HEK293 (cell line): ENCODE results near the gene MRPL45.
A peak's percentile ranks its signal among the peaks of the same experiment; 100 is the strongest.
"Not testable (repeated sequence)": the region's sequence is repeated elsewhere in the genome, so short reads cannot be mapped to it uniquely, and the experiment has no call there.

Experiments
- CTCF ChIA-PET: fragments of 350-600 bp; formaldehyde crosslinking; extraction: SDS; loops from one replicate; lab custom pipeline; 2021; ENCODE audit warnings: antibody characterized with exemption; lab: Yijun Ruan, JAX
- POLR2A ChIA-PET: fragments of 300-600 bp; formaldehyde crosslinking; extraction: SDS; loops from one replicate; lab custom pipeline; 2020; ENCODE audit warnings: antibody characterized with exemption, inconsistent platforms; lab: Yijun Ruan, JAX
- H3K27ac ChIP-seq: fragments of 200-500 bp; sonication (Bioruptor generic); 2 replicates; pipeline ENCODE4 v1.5.1; 2014; ENCODE audit warnings: low read depth, low read length, control low read depth, inconsistent platforms; ENCODE audit errors: extremely low read depth
- H3K36me3 ChIP-seq, 2 experiments: fragments of 200-500 bp in 1 of 2; sonication (Bioruptor generic) in 1 of 2; 1 replicate in 1 of 2; 2 replicates in 1 of 2; pipeline ENCODE4 v1.5.1; 2014 to 2017; ENCODE audit warnings: inconsistent platforms in 2 of 2, low read length in 2 of 2; ENCODE audit not compliant: control insufficient read depth in 2 of 2, insufficient read depth in 1 of 2
- H3K4me1 ChIP-seq: fragments of 200-500 bp; sonication (Bioruptor generic); 2 replicates; pipeline ENCODE4 v1.5.1; 2014; ENCODE audit warnings: mild to moderate bottlenecking, low read length, inconsistent platforms; ENCODE audit not compliant: control insufficient read depth, insufficient read depth
- H3K4me3 ChIP-seq: 2 replicates; pipeline ENCODE4 v1.5.1; 2011; ENCODE audit warnings: low read depth, mild to moderate bottlenecking, control low read depth, low read length, moderate library complexity
- H3K9me3 ChIP-seq: fragments of 200-500 bp; sonication (Bioruptor generic); 2 replicates; pipeline ENCODE4 v1.5.1; 2014; ENCODE audit warnings: low read depth, low read length, inconsistent platforms; ENCODE audit not compliant: control insufficient read depth, insufficient read depth
- ATF2 ChIP-seq: fragments of 450-650 bp; formaldehyde crosslinking; IDR thresholded peaks from 2 replicates; pipeline ENCODE4 v1.5.1; 2016; ENCODE audit warnings: missing biosample characterization, missing genetic modification characterization, low read depth
- SP7 ChIP-seq: fragments of 450-650 bp; formaldehyde crosslinking; IDR thresholded peaks from 2 replicates; pipeline ENCODE4 v1.5.1; 2016; ENCODE audit warnings: missing biosample characterization, missing genetic modification characterization
- ZBTB17 ChIP-seq: fragments of 450-650 bp; formaldehyde crosslinking; IDR thresholded peaks from 2 replicates; pipeline ENCODE4 v1.5.1; 2016; ENCODE audit warnings: missing biosample characterization, missing genetic modification characterization
- ZNF600 ChIP-seq: fragments of 450-650 bp; formaldehyde crosslinking; IDR thresholded peaks from 2 replicates; pipeline ENCODE4 v1.5.1; 2016; ENCODE audit warnings: missing biosample characterization, missing genetic modification characterization
- ZNF629 ChIP-seq: fragments of 450-650 bp; formaldehyde crosslinking; IDR thresholded peaks from 2 replicates; pipeline ENCODE4 v1.5.1; 2017; ENCODE audit warnings: missing biosample characterization, missing genetic modification characterization
- TF ChIP-seq, protein P1 (sequence below): fragments of 450-650 bp; formaldehyde crosslinking; IDR thresholded peaks from 2 replicates; pipeline ENCODE4 v1.5.1; 2016; ENCODE audit warnings: missing biosample characterization, missing genetic modification characterization

Gene MRPL45

GRCh38 chr17:38266571-38266970 is 30.4 kb upstream of the MRPL45 start:
- H3K36me3 ChIP-seq, CTCF ChIA-PET, H3K27ac ChIP-seq, H3K9me3 ChIP-seq, H3K4me1 ChIP-seq, POLR2A ChIA-PET, H3K4me3 ChIP-seq: not testable (repeated sequence)

DNA sequence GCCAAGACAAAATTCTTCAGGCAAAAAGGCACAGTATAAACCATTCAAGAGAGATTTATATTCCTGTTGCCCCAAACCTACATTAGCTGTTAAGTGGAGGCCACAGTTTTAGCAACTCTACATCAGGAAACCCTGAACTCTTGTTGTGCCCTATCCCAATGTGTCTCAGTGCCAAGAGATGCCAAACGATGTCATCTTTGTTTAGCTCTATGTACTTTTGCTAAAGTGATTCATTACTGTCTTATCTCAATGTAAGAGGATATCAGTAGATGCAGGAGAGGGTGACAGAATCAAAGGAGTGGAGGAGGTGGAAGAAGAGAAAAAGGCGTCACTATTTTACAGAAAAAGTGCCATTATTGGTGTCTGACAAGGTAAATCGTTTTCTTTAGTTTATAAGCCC is 28.8 kb upstream of the MRPL45 start:
- CTCF ChIA-PET, H3K36me3 ChIP-seq, H3K27ac ChIP-seq, H3K9me3 ChIP-seq, H3K4me1 ChIP-seq, H3K4me3 ChIP-seq: not testable (repeated sequence)
- POLR2A ChIA-PET, result interaction anchor here (0.6 kb wide), 1 partner anchor 113 kb away, joined by 3 read pairs; no protein-coding TSS in a partner anchor

DNA sequence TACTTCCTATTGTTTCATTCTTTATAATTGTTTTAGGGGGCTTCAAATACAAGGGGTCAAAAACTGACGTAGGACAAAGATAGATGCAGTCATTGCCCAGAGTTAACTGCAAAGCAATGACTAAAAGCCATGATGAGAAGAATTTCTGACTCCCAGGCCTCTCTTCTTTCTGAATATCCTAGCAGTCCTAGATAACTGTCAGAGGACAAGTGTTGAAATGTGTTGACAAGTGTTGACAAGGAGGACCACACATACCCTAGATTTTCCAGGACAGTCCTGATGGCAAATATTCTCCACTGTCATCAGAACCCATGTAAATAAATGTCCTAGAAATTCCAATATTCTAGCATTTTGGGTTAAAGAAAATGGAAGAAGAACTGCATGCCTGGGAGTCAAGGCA is 27.9 kb upstream of the MRPL45 start:
- H3K4me1 ChIP-seq, H3K9me3 ChIP-seq, H3K36me3 ChIP-seq, H3K27ac ChIP-seq, POLR2A ChIA-PET, H3K4me3 ChIP-seq: not testable (repeated sequence)
- CTCF ChIA-PET, result interaction anchor here (0.6 kb wide), 1 partner anchor 161 kb away, joined by 3 read pairs; no protein-coding TSS in a partner anchor

DNA sequence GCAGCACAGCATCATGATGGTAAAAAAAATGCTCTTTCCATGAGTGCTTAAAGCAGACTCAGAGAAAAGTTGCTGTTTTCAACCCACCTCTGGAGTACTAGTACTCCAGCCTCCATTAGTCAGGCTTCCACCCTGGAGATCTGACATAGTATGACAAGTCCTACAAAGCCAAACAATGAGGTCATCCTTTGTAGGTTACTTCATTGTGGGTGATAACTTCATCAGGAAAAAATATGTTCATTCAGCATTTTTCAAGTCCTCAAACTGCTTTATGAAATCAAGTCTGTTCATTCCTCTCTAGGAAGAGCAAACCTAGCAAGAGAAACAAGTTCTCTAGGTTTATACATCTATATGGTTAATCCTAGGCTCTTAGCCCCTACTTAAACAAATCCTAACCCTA is 27.4 kb upstream of the MRPL45 start:
- H3K27ac ChIP-seq, POLR2A ChIA-PET, H3K4me1 ChIP-seq, H3K36me3 ChIP-seq, H3K4me3 ChIP-seq, H3K9me3 ChIP-seq: not testable (repeated sequence)
- TF ChIP-seq ATF2 (peak; percentile 67; the same call in 1 of the 2 replicates), ZNF629 (tag by site-specific recombination) (peak; percentile 44), ZBTB17 (0 out of 2 replicates have a peak, but pooled peaks have one; percentile 27)
- CTCF ChIA-PET, result interaction anchor here (0.6 kb wide), 1 partner anchor 160 kb away, joined by 3 read pairs; no protein-coding TSS in a partner anchor

DNA sequence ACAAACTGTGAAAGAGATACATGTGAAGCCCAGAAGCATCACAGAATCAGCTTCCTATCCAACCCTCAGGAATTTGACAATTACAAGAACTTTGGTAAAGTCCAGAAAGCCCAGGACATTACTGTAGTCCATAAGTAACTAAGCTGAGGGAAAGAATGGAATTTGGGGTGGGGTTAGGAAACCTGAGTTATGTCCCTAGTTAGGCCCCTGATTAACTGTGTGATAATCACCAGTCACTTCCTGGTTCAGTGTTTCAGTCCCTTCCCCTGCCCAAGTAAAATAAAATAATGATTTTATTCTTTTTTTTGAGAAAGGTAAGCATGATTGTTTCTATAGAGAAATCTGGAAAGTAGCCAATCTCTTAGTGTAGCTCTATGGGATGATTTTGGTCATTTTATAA is 11.0 kb upstream of the MRPL45 start:
- POLR2A ChIA-PET, H3K4me1 ChIP-seq, H3K36me3 ChIP-seq, H3K4me3 ChIP-seq, H3K27ac ChIP-seq, H3K9me3 ChIP-seq: not testable (repeated sequence)
- CTCF ChIA-PET, result interaction anchor here (1.0 kb wide), 1 partner anchor 129 kb away, joined by 4 read pairs; no protein-coding TSS in a partner anchor

GRCh38 chr17:38286501-38287091 is 10.4 kb upstream of the MRPL45 start:
- POLR2A ChIA-PET, H3K4me1 ChIP-seq, H3K4me3 ChIP-seq, H3K36me3 ChIP-seq, H3K9me3 ChIP-seq, CTCF ChIA-PET: not testable (repeated sequence)
- 0 out of 2 replicates have a peak, but pooled peaks have one; percentile 18 for TF ChIP-seq SP7 (tag by site-specific recombination)
- TF ChIP-seq, protein P1, sequence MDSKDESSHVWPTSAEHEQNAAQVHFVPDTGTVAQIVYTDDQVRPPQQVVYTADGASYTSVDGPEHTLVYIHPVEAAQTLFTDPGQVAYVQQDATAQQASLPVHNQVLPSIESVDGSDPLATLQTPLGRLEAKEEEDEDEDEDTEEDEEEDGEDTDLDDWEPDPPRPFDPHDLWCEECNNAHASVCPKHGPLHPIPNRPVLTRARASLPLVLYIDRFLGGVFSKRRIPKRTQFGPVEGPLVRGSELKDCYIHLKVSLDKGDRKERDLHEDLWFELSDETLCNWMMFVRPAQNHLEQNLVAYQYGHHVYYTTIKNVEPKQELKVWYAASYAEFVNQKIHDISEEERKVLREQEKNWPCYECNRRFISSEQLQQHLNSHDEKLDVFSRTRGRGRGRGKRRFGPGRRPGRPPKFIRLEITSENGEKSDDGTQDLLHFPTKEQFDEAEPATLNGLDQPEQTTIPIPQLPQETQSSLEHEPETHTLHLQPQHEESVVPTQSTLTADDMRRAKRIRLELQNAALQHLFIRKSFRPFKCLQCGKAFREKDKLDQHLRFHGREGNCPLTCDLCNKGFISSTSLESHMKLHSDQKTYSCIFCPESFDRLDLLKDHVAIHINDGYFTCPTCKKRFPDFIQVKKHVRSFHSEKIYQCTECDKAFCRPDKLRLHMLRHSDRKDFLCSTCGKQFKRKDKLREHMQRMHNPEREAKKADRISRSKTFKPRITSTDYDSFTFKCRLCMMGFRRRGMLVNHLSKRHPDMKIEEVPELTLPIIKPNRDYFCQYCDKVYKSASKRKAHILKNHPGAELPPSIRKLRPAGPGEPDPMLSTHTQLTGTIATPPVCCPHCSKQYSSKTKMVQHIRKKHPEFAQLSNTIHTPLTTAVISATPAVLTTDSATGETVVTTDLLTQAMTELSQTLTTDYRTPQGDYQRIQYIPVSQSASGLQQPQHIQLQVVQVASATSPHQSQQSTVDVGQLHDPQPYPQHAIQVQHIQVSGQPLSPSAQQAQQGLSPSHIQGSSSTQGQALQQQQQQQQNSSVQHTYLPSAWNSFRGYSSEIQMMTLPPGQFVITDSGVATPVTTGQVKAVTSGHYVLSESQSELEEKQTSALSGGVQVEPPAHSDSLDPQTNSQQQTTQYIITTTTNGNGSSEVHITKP (tag by site-specific recombination), result peak; percentile 64
- peak; percentile 78 for TF ChIP-seq ZNF600 (tag by site-specific recombination)
- H3K27ac ChIP-seq, result 0 out of 2 replicates have a peak overlapping the region, but pooled peaks have one; percentile 31
